Measurements from ENCODE around the gene JCHAIN.

Gene JCHAIN

GRCh38 chr4:70624226-70624793, 42.0 kb downstream of the JCHAIN start:
- Histone ChIP-seq H3K4me1 (ENCODE audit: insufficient read depth, low read length, poor library complexity, severe bottlenecking) (peaks cover 18% of the 10 kb centered on the region), H3F3A (ENCODE audit: low read depth) (no peaks in the 10 kb centered on the region; the same call in 1 of the 2 replicates), H3K36me3 (ENCODE audit: insufficient read depth, low read length) (no peaks in the 10 kb centered on the region), H3K4me2 (ENCODE audit: low read depth, low read length, poor library complexity, severe bottlenecking) (peak overlapping the region; percentile 16), H3K9me3 (ENCODE audit: insufficient read depth, low read depth, low read length) (no peaks in the 10 kb centered on the region), H3K9me2 (replicated peaks; ENCODE audit: low read depth, low read length) (no peaks in the 10 kb centered on the region), H4K20me1 (ENCODE audit: insufficient read depth, low read length, poor library complexity, severe bottlenecking) (no peaks in the 10 kb centered on the region), H2AFZ (ENCODE audit: low read length) (peak overlapping the region; percentile 74; the same call in 1 of the 2 replicates), H3K4me3 (ENCODE audit: low read length, poor library complexity, severe bottlenecking) (no peak overlapping the region), H3K9ac (ENCODE audit: low read depth, low read length, poor library complexity, severe bottlenecking) (no peak overlapping the region), H3K27me3 (ENCODE audit: insufficient read depth, low read length, poor library complexity, severe bottlenecking) (no peaks in the 10 kb centered on the region), H3K79me2 (ENCODE audit: insufficient read depth, low read length) (no peaks in the 10 kb centered on the region)
- TF ChIP-seq, protein P1, sequence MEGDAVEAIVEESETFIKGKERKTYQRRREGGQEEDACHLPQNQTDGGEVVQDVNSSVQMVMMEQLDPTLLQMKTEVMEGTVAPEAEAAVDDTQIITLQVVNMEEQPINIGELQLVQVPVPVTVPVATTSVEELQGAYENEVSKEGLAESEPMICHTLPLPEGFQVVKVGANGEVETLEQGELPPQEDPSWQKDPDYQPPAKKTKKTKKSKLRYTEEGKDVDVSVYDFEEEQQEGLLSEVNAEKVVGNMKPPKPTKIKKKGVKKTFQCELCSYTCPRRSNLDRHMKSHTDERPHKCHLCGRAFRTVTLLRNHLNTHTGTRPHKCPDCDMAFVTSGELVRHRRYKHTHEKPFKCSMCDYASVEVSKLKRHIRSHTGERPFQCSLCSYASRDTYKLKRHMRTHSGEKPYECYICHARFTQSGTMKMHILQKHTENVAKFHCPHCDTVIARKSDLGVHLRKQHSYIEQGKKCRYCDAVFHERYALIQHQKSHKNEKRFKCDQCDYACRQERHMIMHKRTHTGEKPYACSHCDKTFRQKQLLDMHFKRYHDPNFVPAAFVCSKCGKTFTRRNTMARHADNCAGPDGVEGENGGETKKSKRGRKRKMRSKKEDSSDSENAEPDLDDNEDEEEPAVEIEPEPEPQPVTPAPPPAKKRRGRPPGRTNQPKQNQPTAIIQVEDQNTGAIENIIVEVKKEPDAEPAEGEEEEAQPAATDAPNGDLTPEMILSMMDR (conservative IDR thresholded peaks at IDR 0.05; ENCODE audit: low read length) = no peak
- TF ChIP-seq EZH2phosphoT487 (IDR thresholded peaks at IDR 0.05; ENCODE audit: borderline replicate concordance) = no peak

- peak overlapping the region; percentile 74 for H2AFZ ChIP-seq (ENCODE audit: low read length)
- H3K9me3 ChIP-seq (ENCODE audit: insufficient read depth, low read depth, low read length) = no peaks in the 10 kb centered on the region
Measured at GRCh38 chr4:70623323-70623722, 43.0 kb downstream of the JCHAIN start.

GRCh38 chr4:70619778-70620177, 46.5 kb downstream of the JCHAIN start:
- TF ChIP-seq, protein P1 (conservative IDR thresholded peaks at IDR 0.05; ENCODE audit: low read length) = no peak
- TF ChIP-seq EZH2phosphoT487 (IDR thresholded peaks at IDR 0.05; ENCODE audit: borderline replicate concordance) = no peak
- Histone ChIP-seq H3K9me2 (replicated peaks; ENCODE audit: low read depth, low read length) (no peaks in the 10 kb centered on the region), H3K79me2 (ENCODE audit: insufficient read depth, low read length) (no peaks in the 10 kb centered on the region)

More at GRCh38 chr4:70623323-70623722, 43.0 kb downstream of the JCHAIN start:
- H3K79me2 ChIP-seq (ENCODE audit: insufficient read depth, low read length) = no peaks in the 10 kb centered on the region
- H3K27me3 ChIP-seq (ENCODE audit: insufficient read depth, low read length, poor library complexity, severe bottlenecking) = no peaks in the 10 kb centered on the region
- TF ChIP-seq EZH2phosphoT487 (IDR thresholded peaks at IDR 0.05; ENCODE audit: borderline replicate concordance) = no peak
- TF ChIP-seq, protein P1 (conservative IDR thresholded peaks at IDR 0.05; ENCODE audit: low read length) = no peak
- H3K36me3 ChIP-seq (ENCODE audit: insufficient read depth, low read length) = no peaks in the 10 kb centered on the region
- no peaks in the 10 kb centered on the region for H3K9me2 ChIP-seq (replicated peaks; ENCODE audit: low read depth, low read length)
- no peak overlapping the region for H3K9ac ChIP-seq (ENCODE audit: low read depth, low read length, poor library complexity, severe bottlenecking)
- H3K4me3 ChIP-seq (ENCODE audit: low read length, poor library complexity, severe bottlenecking) = no peak overlapping the region
- no peaks in the 10 kb centered on the region; the same call in 1 of the 2 replicates for H3F3A ChIP-seq (ENCODE audit: low read depth)
- peaks cover 13% of the 10 kb centered on the region for H3K4me1 ChIP-seq (ENCODE audit: insufficient read depth, low read length, poor library complexity, severe bottlenecking)
- H3K4me2 ChIP-seq (ENCODE audit: low read depth, low read length, poor library complexity, severe bottlenecking) = peak overlapping the region; percentile 16
- H4K20me1 ChIP-seq (ENCODE audit: insufficient read depth, low read length, poor library complexity, severe bottlenecking) = no peaks in the 10 kb centered on the region

More at GRCh38 chr4:70619778-70620177, 46.5 kb downstream of the JCHAIN start:
- Histone ChIP-seq H3K27me3 (ENCODE audit: insufficient read depth, low read length, poor library complexity, severe bottlenecking) (no peaks in the 10 kb centered on the region), H3K36me3 (ENCODE audit: insufficient read depth, low read length) (no peaks in the 10 kb centered on the region), H3K9ac (ENCODE audit: low read depth, low read length, poor library complexity, severe bottlenecking) (no peak overlapping the region), H4K20me1 (ENCODE audit: insufficient read depth, low read length, poor library complexity, severe bottlenecking) (no peaks in the 10 kb centered on the region), H3F3A (ENCODE audit: low read depth) (no peaks in the 10 kb centered on the region; the same call in 1 of the 2 replicates), H3K4me3 (ENCODE audit: low read length, poor library complexity, severe bottlenecking) (no peak overlapping the region), H2AFZ (ENCODE audit: low read length) (no peak overlapping the region), H3K4me1 (ENCODE audit: insufficient read depth, low read length, poor library complexity, severe bottlenecking) (peaks cover 13% of the 10 kb centered on the region), H3K4me2 (ENCODE audit: low read depth, low read length, poor library complexity, severe bottlenecking) (no peak overlapping the region), H3K9me3 (ENCODE audit: insufficient read depth, low read depth, low read length) (no peaks in the 10 kb centered on the region)
